ENCODE results near the gene SLC36A2.
A peak's percentile ranks its signal among the peaks of the same experiment; 100 is the strongest.
"Not testable (repeated sequence)": the region's sequence is repeated elsewhere in the genome, so short reads cannot be mapped to it uniquely, and the experiment has no call there.

Gene SLC36A2

GRCh38 chr5:151326266-151326665 lies 21.1 kb downstream of the SLC36A2 start:
- DNase-seq (ENCODE audit: low read depth in 2 of 2), result no peak

- DNase-seq (ENCODE audit: low read depth in 2 of 2), result no peak
Observed at GRCh38 chr5:151320481-151320880, 26.9 kb downstream of the SLC36A2 start.

- DNase-seq (ENCODE audit: low read depth in 2 of 2), result no peak
Observed at GRCh38 chr5:151318850-151319732, 28.3 kb downstream of the SLC36A2 start.

GRCh38 chr5:151317871-151318270 lies 29.5 kb downstream of the SLC36A2 start:
- DNase-seq (ENCODE audit: low read depth in 2 of 2), result no peak

- DNase-seq (ENCODE audit: low read depth in 2 of 2), result peak in 1 of 2 donors; percentile 13
Observed at GRCh38 chr5:151315998-151316597, 31.3 kb downstream of the SLC36A2 start.

- DNase-seq (ENCODE audit: low read depth in 2 of 2), result no peak
Observed at GRCh38 chr5:151313357-151313756, 34.0 kb downstream of the SLC36A2 start.

GRCh38 chr5:151312756-151313324 lies 34.5 kb downstream of the SLC36A2 start:
- DNase-seq (ENCODE audit: low read depth in 2 of 2), result no peak

GRCh38 chr5:151310932-151311331 lies 36.4 kb downstream of the SLC36A2 start:
- no peak for DNase-seq (ENCODE audit: low read depth in 2 of 2)

- DNase-seq (ENCODE audit: low read depth in 2 of 2), result not testable (repeated sequence)
Observed at GRCh38 chr5:151309821-151310220, 37.5 kb downstream of the SLC36A2 start.

GRCh38 chr5:151309266-151309665 lies 38.1 kb downstream of the SLC36A2 start:
- not testable (repeated sequence) for DNase-seq (ENCODE audit: low read depth in 2 of 2)

- no peak for DNase-seq (ENCODE audit: low read depth in 2 of 2)
Observed at GRCh38 chr5:151303666-151304065, 43.7 kb downstream of the SLC36A2 start, which contains the start of gene SLC36A3. Gene SLC36A3 (minus strand): TSS chr5:151303766. CDS start chr5:151303354, 412 bp downstream.

GRCh38 chr5:151298063-151298855 lies 49.1 kb downstream of the SLC36A2 start:
- no peak for DNase-seq (ENCODE audit: low read depth in 2 of 2)

- no peak for DNase-seq (ENCODE audit: low read depth in 2 of 2)
Observed at GRCh38 chr5:151296974-151297373, 50.4 kb downstream of the SLC36A2 start.

GRCh38 chr5:151296478-151296830 lies 50.9 kb downstream of the SLC36A2 start:
- no peak for DNase-seq (ENCODE audit: low read depth in 2 of 2)

- DNase-seq (ENCODE audit: low read depth in 2 of 2), result no peak
Observed at GRCh38 chr5:151295791-151296477, 51.4 kb downstream of the SLC36A2 start.

- no peak for DNase-seq (ENCODE audit: low read depth in 2 of 2)
Observed at GRCh38 chr5:151295138-151295537, 52.2 kb downstream of the SLC36A2 start.

- no peak for DNase-seq (ENCODE audit: low read depth in 2 of 2)
Observed at GRCh38 chr5:151293624-151294023, 53.7 kb downstream of the SLC36A2 start.

GRCh38 chr5:151288180-151288579 lies 59.2 kb downstream of the SLC36A2 start:
- DNase-seq (ENCODE audit: low read depth in 2 of 2), result no peak

- no peak for DNase-seq (ENCODE audit: low read depth in 2 of 2)
Observed at GRCh38 chr5:151286246-151286645, 61.1 kb downstream of the SLC36A2 start.

- no peak for DNase-seq (ENCODE audit: low read depth in 2 of 2)
Observed at GRCh38 chr5:151285683-151286082, 61.7 kb downstream of the SLC36A2 start.

- no peak for DNase-seq (ENCODE audit: low read depth in 2 of 2)
Observed at GRCh38 chr5:151284392-151284967, 62.9 kb downstream of the SLC36A2 start.
